Peyer's patch (tissue), 4 donors: Measurements from ENCODE around the gene DST.

ENCODE experiments used
- CTCF ChIP-seq, 6 experiments: fragments of 450-650 bp in 4 of 6; fragments of 200-600 bp in 2 of 6; sonication (generic) in 1 of 6; IDR thresholded peaks; one replicate each; pipeline ENCODE4 v1.5.1; 2017 to 2019; ENCODE audit warnings: antibody characterized with exemption in 6 of 6, mild to moderate bottlenecking in 3 of 6, moderate library complexity in 1 of 6
- POLR2A ChIP-seq, 2 donors: fragments of 450-650 bp; IDR thresholded peaks; one replicate each; pipeline ENCODE4 v1.5.1; 2017; ENCODE audit warnings: antibody characterized with exemption in 2 of 2, mild to moderate bottlenecking in 2 of 2, moderate library complexity in 2 of 2

GRCh38 chr6:56456785-56457184 is 185.9 kb downstream of the DST start:
- TF ChIP-seq POLR2A (IDR thresholded peaks at IDR 0.05): no peak
- TF ChIP-seq CTCF (IDR thresholded peaks at IDR 0.05): no peak
